Fibroblast of lung (primary cell): Measurements from ENCODE around the gene MIOS. TPM values are rescaled to one million over a fixed set of nuclear protein-coding genes. Genes with fewer than 3 reads are reported as not detected.

Experiments used
- DNase-seq, 2 donors: peaks; one replicate each; pipeline versions ENCODE4 v3.0.0 to v3.0.0-alpha.2; 2010; ENCODE audit warnings: low read depth in 2 of 2
- H2AFZ ChIP-seq: 2 replicates; pipeline ENCODE4 v1.5.1; 2012; ENCODE audit warnings: low read length, control low read depth, inconsistent platforms
- H3K27ac ChIP-seq: 2 replicates; pipeline ENCODE4 v1.5.1; 2011; ENCODE audit warnings: low read length, control low read depth; ENCODE audit not compliant: insufficient read depth
- H3K27me3 ChIP-seq: 2 replicates; pipeline ENCODE4 v1.5.1; 2011; ENCODE audit warnings: mild to moderate bottlenecking, low read length; ENCODE audit not compliant: control insufficient read depth, insufficient read depth
- H3K36me3 ChIP-seq: 2 replicates; pipeline ENCODE4 v1.5.1; 2011; ENCODE audit warnings: low read length; ENCODE audit not compliant: control insufficient read depth, insufficient read depth
- H3K4me1 ChIP-seq: 2 replicates; pipeline ENCODE4 v1.5.1; 2011; ENCODE audit warnings: low read length; ENCODE audit not compliant: control insufficient read depth, insufficient read depth; ENCODE audit errors: extremely low read depth
- H3K4me2 ChIP-seq: 2 replicates; pipeline ENCODE4 v1.5.1; 2011; ENCODE audit warnings: low read length, control low read depth; ENCODE audit not compliant: insufficient read depth; ENCODE audit errors: extremely low read depth
- H3K4me3 ChIP-seq, 4 experiments: fragments of 200-600 bp in 1 of 4; sonication (generic) in 1 of 4; replicated peaks in 1 of 4; 2 replicates each; pipeline ENCODE4 v1.5.1; 2011 to 2016; ENCODE audit warnings: low read length in 4 of 4, low read depth in 3 of 4, mild to moderate bottlenecking in 3 of 4, control low read depth in 2 of 4, inconsistent platforms in 1 of 4, mixed read lengths in 1 of 4; ENCODE audit not compliant: insufficient read depth in 1 of 4; ENCODE audit errors: control extremely low read depth in 1 of 4
- H3K79me2 ChIP-seq: 2 replicates; pipeline ENCODE4 v1.5.1; 2012; ENCODE audit warnings: mild to moderate bottlenecking, low read length, inconsistent platforms; ENCODE audit not compliant: control insufficient read depth, insufficient read depth
- H3K9ac ChIP-seq: 2 replicates; pipeline ENCODE4 v1.5.1; 2011; ENCODE audit warnings: mild to moderate bottlenecking, low read length, control low read depth; ENCODE audit not compliant: insufficient read depth
- H3K9me3 ChIP-seq: 2 replicates; pipeline ENCODE4 v1.5.1; 2012; ENCODE audit warnings: low read depth, low read length; ENCODE audit not compliant: control insufficient read depth, insufficient read depth
- H4K20me1 ChIP-seq: 2 replicates; pipeline ENCODE4 v1.5.1; 2011; ENCODE audit warnings: low read length; ENCODE audit not compliant: control insufficient read depth, insufficient read depth; ENCODE audit errors: extremely low read depth
- CTCF ChIP-seq, 2 donors: IDR thresholded peaks in 1 of 2; conservative IDR thresholded peaks in 1 of 2; 1 replicate in 1 of 2; 2 replicates in 1 of 2; pipeline ENCODE4 v1.5.1; 2011 to 2012; ENCODE audit warnings: low read length in 2 of 2, control low read depth in 1 of 2, inconsistent platforms in 1 of 2, low read depth in 1 of 2, mild to moderate bottlenecking in 1 of 2
- EZH2 ChIP-seq: IDR thresholded peaks from 2 replicates; pipeline ENCODE4 v1.5.1; 2012; ENCODE audit warnings: low read length, control low read depth, mild to moderate bottlenecking; ENCODE audit errors: missing control alignments
- polyA plus RNA-seq, 2 donors: library from polyadenylated mRNA; depleted of rRNA in 1 of 2; stranded (reverse) in 1 of 2; unstranded in 1 of 2; fragments of >200 nt; gene quantifications; 2 replicates each; pipeline ENCODE4 v1.2.1, GENCODE V29; 2011 to 2012; ENCODE audit warnings: missing spikeins in 1 of 2
- total RNA-seq: library from RNA; depleted of rRNA; stranded (reverse); fragments of >200 nt; gene quantifications from 2 replicates; pipeline ENCODE4 v1.2.1, GENCODE V29; 2014

The MIOS gene
- total and polyA plus RNA-seq, 2 donors (not counting 1 experiment from before 2014, with no cell fraction given) = 16.4 to 30.9 TPM

- DNase-seq = no peak
- H3K27ac ChIP-seq = no peak overlapping the region
Observed at GRCh38 chr7:7618410-7618809, 51.7 kb downstream of the MIOS start.

GRCh38 chr7:7620236-7620635 lies 53.6 kb downstream of the MIOS start:
- Histone ChIP-seq H3K4me1 (no peaks in the 10 kb centered on the region), H3K9me3 (no peaks in the 10 kb centered on the region), H3K79me2 (no peaks in the 10 kb centered on the region), H3K4me3 (no peak overlapping the region), H3K36me3 (no peaks in the 10 kb centered on the region), H3K27me3 (no peaks in the 10 kb centered on the region), H4K20me1 (no peaks in the 10 kb centered on the region), H3K4me2 (no peak overlapping the region), H3K9ac (no peak overlapping the region), H3K27ac (no peak overlapping the region), H2AFZ (no peak overlapping the region)
- DNase-seq = no peak
- no peak for TF ChIP-seq EZH2
- TF ChIP-seq CTCF (conservative IDR thresholded peaks at IDR 0.05 in 1 of 2, IDR thresholded peaks at IDR 0.05 in 1 of 2; ENCODE audit: low read depth in 1 of 2, low read length in 2 of 2) = no peak

More at GRCh38 chr7:7618410-7618809, 51.7 kb downstream of the MIOS start:
- H2AFZ ChIP-seq = no peak overlapping the region
- no peaks in the 10 kb centered on the region for H4K20me1 ChIP-seq
- H3K9me3 ChIP-seq = no peaks in the 10 kb centered on the region
- H3K36me3 ChIP-seq = no peaks in the 10 kb centered on the region
- no peak overlapping the region for H3K4me3 ChIP-seq
- no peak for TF ChIP-seq CTCF (conservative IDR thresholded peaks at IDR 0.05 in 1 of 2, IDR thresholded peaks at IDR 0.05 in 1 of 2; ENCODE audit: low read depth in 1 of 2, low read length in 2 of 2)
- no peak overlapping the region for H3K9ac ChIP-seq
- no peak overlapping the region for H3K4me2 ChIP-seq
- H3K4me1 ChIP-seq = no peaks in the 10 kb centered on the region
- H3K27me3 ChIP-seq = no peaks in the 10 kb centered on the region
- no peaks in the 10 kb centered on the region for H3K79me2 ChIP-seq

GRCh38 chr7:7620644-7621210 lies 54.0 kb downstream of the MIOS start:
- no peak overlapping the region for H3K27ac ChIP-seq
- no peaks in the 10 kb centered on the region for H3K9me3 ChIP-seq
- H3K4me3 ChIP-seq = no peak overlapping the region
- H3K9ac ChIP-seq = no peak overlapping the region
- no peaks in the 10 kb centered on the region for H3K27me3 ChIP-seq
- TF ChIP-seq EZH2 = no peak
- no peak for TF ChIP-seq CTCF (conservative IDR thresholded peaks at IDR 0.05 in 1 of 2, IDR thresholded peaks at IDR 0.05 in 1 of 2; ENCODE audit: low read depth in 1 of 2, low read length in 2 of 2)
- H3K36me3 ChIP-seq = no peaks in the 10 kb centered on the region
- no peaks in the 10 kb centered on the region for H3K4me1 ChIP-seq
- no peak for DNase-seq
- no peaks in the 10 kb centered on the region for H3K79me2 ChIP-seq
- no peaks in the 10 kb centered on the region for H4K20me1 ChIP-seq
- H3K4me2 ChIP-seq = no peak overlapping the region
- H2AFZ ChIP-seq = no peak overlapping the region
